Measurements from ENCODE around the gene CACNA1G. TPM values are rescaled to one million over a fixed set of nuclear protein-coding genes. Genes with fewer than 3 reads are reported as not detected.

Gene CACNA1G
- total RNA-seq, 3 donors from 2014 or later: 0.07 to 0.32 (median 0.12) TPM

GRCh38 chr17:50585346-50585745 is 24.8 kb downstream of the CACNA1G start:
- ATAC-seq: no peak
- no peaks in the 10 kb centered on the region for H3K9me3 ChIP-seq
- no peak overlapping the region for H3K4me3 ChIP-seq
- no peak for DNase-seq
- no peaks in the 10 kb centered on the region for H3K4me1 ChIP-seq (ENCODE audit: low read depth)
- intact Hi-C loops (cut with DNase I, micrococcal nuclease): no loop called here
- TF ChIP-seq CTCF (IDR thresholded peaks at IDR 0.05): no peak
- H3K36me3 ChIP-seq (ENCODE audit: low read depth): no peaks in the 10 kb centered on the region

GRCh38 chr17:50585891-50586290 is 25.4 kb downstream of the CACNA1G start:
- no peaks in the 10 kb centered on the region for H3K9me3 ChIP-seq
- TF ChIP-seq CTCF (IDR thresholded peaks at IDR 0.05): no peak
- H3K4me3 ChIP-seq: no peak overlapping the region
- no peaks in the 10 kb centered on the region for H3K4me1 ChIP-seq (ENCODE audit: low read depth)
- no peak for DNase-seq
- H3K36me3 ChIP-seq (ENCODE audit: low read depth): no peaks in the 10 kb centered on the region
- intact Hi-C loops (cut with DNase I, micrococcal nuclease): no loop called here
- ATAC-seq: no peak

GRCh38 chr17:50586421-50587247 is 26.1 kb downstream of the CACNA1G start:
- DNase-seq (no peak), ATAC-seq (no peak)
- no peak for TF ChIP-seq CTCF (IDR thresholded peaks at IDR 0.05)
- H3K36me3 ChIP-seq (ENCODE audit: low read depth): no peaks in the 10 kb centered on the region
- H3K4me1 ChIP-seq (ENCODE audit: low read depth): no peaks in the 10 kb centered on the region
- H3K9me3 ChIP-seq: no peaks in the 10 kb centered on the region
- intact Hi-C loops (cut with DNase I, micrococcal nuclease): no loop called here
- no peak overlapping the region for H3K4me3 ChIP-seq

- H3K36me3 ChIP-seq (ENCODE audit: low read depth): no peaks in the 10 kb centered on the region
- no peak for TF ChIP-seq CTCF (IDR thresholded peaks at IDR 0.05)
- ATAC-seq (no peak), DNase-seq (no peak)
- intact Hi-C loops (cut with DNase I, micrococcal nuclease): no loop called here
- H3K4me1 ChIP-seq (ENCODE audit: low read depth): no peaks in the 10 kb centered on the region
- no peaks in the 10 kb centered on the region for H3K9me3 ChIP-seq
- no peak overlapping the region for H3K4me3 ChIP-seq
These were observed 27.1 kb downstream of the CACNA1G start for GRCh38 chr17:50587571-50587970.

GRCh38 chr17:50588391-50589049 is 28.0 kb downstream of the CACNA1G start:
- no peak for DNase-seq
- Histone ChIP-seq H3K4me1 (ENCODE audit: low read depth) (no peaks in the 10 kb centered on the region), H3K9me3 (no peaks in the 10 kb centered on the region), H3K36me3 (ENCODE audit: low read depth) (no peaks in the 10 kb centered on the region), H3K4me3 (no peak overlapping the region)
- TF ChIP-seq CTCF (IDR thresholded peaks at IDR 0.05): no peak
- intact Hi-C loops (cut with DNase I, micrococcal nuclease): no loop called here
- no peak for ATAC-seq
